Body of pancreas (tissue), 4 donors: ENCODE measurements around the gene ATP5PD. TPM values are rescaled to one million over a fixed set of nuclear protein-coding genes. Genes with fewer than 3 reads are reported as not detected.

Source experiments
- ATAC-seq: fragments of 150-250 bp; one replicate; pipeline ENCODE4 v1.9.1; 2016
- DNase-seq, 4 donors: peaks; one replicate each; pipeline ENCODE4 v3.0.0-alpha.2; 2019
- H3K27ac ChIP-seq, 4 donors: fragments of 200-600 bp; sonication (generic); 1 replicate in 3 of 4; 2 replicates in 1 of 4; pipeline versions ENCODE4 v1.5.1 to v1.6.1; 2016 to 2019; ENCODE audit warnings: mild to moderate bottlenecking in 1 of 4, mixed read lengths in 1 of 4, moderate library complexity in 1 of 4
- H3K27me3 ChIP-seq, 2 donors: fragments of 200-600 bp; sonication (generic); one replicate each; pipeline ENCODE4 v1.6.0; 2016; ENCODE audit warnings: mild to moderate bottlenecking in 1 of 2
- H3K36me3 ChIP-seq, 2 donors: fragments of 200-600 bp; sonication (generic); replicated peaks in 1 of 2; 2 replicates each; pipeline ENCODE4 v1.5.1; 2016; ENCODE audit warnings: low read depth in 2 of 2; ENCODE audit not compliant: insufficient read depth in 1 of 2
- H3K4me1 ChIP-seq: fragments of 200-600 bp; sonication (generic); one replicate; pipeline ENCODE4 v1.6.0; 2016
- H3K4me3 ChIP-seq, 2 donors: fragments of 200-600 bp; sonication (generic); 1 replicate in 1 of 2; 2 replicates in 1 of 2; pipeline ENCODE4 v1.5.1; 2016 to 2019
- H3K9me3 ChIP-seq, 3 donors: fragments of 200-600 bp; sonication (generic); 1 replicate in 2 of 3; 2 replicates in 1 of 3; pipeline ENCODE4 v1.5.1; 2016
- POLR2A ChIP-seq, 3 donors: fragments of 450-650 bp; IDR thresholded peaks; one replicate each; pipeline ENCODE4 v1.6.1; 2016; ENCODE audit warnings: antibody characterized with exemption in 3 of 3, mild to moderate bottlenecking in 2 of 3
- WGBS, 2 donors: methylation state at CpG; one replicate each; pipeline ENCODE4 v1.1.5; 2017; 5-methylcytosine and 5-hydroxymethylcytosine counted together
- intact Hi-C: fragments of 100-400 bp; cut with DNase I; formaldehyde crosslinking; loops from one replicate; pipeline ENCODE4 v1.15.1; 2023
- total RNA-seq, 2 donors: library from RNA; depleted of rRNA; stranded (reverse); fragments of >200 nt; gene quantifications; one replicate each; pipeline ENCODE4 v1.1.0, GENCODE V29; 2016
- TF ChIP-seq, protein P1 (sequence below), 7 experiments: fragments of 450-650 bp in 4 of 7; fragments of 200-600 bp in 3 of 7; sonication (generic) in 3 of 7; IDR thresholded peaks; one replicate each; pipeline ENCODE4 v1.5.1; 2016 to 2019; ENCODE audit warnings: antibody characterized with exemption in 7 of 7

The ATP5PD gene
- total RNA-seq, 2 donors from 2014 or later = 105 to 131 TPM

DNA sequence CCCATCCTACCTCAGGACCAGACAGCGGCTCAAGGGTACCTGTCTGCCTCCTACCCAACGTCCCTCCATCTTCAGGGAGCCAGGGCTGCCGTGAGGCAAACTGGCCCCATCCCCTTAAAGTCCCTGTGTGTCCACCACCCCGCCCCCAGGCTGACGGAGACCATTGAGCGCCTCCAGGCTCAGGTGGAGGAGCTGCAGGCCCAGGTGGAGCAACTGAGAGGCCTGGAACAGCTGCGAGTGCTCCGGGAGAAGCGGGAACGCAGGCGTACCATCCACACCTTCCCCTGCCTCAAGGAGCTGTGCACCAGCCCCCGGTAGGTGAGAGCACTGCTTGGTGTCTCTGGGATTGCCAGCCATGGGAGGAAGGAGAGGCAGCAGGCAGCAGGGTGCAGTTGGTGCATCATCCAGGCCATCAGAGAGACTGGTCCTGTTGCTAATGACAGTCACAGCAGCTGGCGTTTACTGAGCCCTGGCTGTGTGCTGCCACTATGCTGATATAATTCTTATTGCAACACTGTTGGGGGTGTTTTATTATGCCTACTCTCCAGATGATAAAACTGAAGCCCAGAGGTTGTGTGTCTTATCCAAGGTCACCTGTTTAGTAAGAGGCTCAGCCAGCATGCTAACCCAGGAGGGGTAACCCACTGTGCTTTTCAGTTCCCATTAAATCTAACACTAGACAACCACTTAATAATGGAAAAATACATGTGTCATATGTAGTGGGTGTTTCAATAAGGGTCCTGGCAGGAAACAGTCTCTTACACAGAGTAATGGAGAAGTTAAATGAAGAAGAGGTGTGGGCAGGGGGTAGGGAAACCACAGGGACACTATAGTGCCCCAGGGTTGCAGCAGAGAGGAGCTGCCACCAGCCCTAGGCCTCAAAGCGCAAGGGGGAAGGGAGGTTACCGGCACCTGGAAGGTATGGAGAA is 44.6 kb downstream of the ATP5PD start:
- DNase-seq (no peak), ATAC-seq (no peak)
- no peak overlapping the region for H3K27ac ChIP-seq
- intact Hi-C loops = no loop called here
- H3K4me1 ChIP-seq = no peaks in the 10 kb centered on the region
- H3K27me3 ChIP-seq = no peaks in the 10 kb centered on the region
- TF ChIP-seq, protein P1, sequence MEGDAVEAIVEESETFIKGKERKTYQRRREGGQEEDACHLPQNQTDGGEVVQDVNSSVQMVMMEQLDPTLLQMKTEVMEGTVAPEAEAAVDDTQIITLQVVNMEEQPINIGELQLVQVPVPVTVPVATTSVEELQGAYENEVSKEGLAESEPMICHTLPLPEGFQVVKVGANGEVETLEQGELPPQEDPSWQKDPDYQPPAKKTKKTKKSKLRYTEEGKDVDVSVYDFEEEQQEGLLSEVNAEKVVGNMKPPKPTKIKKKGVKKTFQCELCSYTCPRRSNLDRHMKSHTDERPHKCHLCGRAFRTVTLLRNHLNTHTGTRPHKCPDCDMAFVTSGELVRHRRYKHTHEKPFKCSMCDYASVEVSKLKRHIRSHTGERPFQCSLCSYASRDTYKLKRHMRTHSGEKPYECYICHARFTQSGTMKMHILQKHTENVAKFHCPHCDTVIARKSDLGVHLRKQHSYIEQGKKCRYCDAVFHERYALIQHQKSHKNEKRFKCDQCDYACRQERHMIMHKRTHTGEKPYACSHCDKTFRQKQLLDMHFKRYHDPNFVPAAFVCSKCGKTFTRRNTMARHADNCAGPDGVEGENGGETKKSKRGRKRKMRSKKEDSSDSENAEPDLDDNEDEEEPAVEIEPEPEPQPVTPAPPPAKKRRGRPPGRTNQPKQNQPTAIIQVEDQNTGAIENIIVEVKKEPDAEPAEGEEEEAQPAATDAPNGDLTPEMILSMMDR (IDR thresholded peaks at IDR 0.05) = no peak
- TF ChIP-seq POLR2A (IDR thresholded peaks at IDR 0.05) = no peak
- no peaks in the 10 kb centered on the region for H3K9me3 ChIP-seq
- WGBS, 2 donors = 83 to 84% methylated on average over 9 to 15 of the region's 15 CpGs
- no peaks in the 10 kb centered on the region for H3K36me3 ChIP-seq
- H3K4me3 ChIP-seq = no peak overlapping the region

GRCh38 chr17:74999523-74999922 is 47.2 kb downstream of the ATP5PD start:
- DNase-seq = no peak
- H3K4me3 ChIP-seq = no peak overlapping the region
- intact Hi-C loops = no loop called here
- H3K27me3 ChIP-seq = no peaks in the 10 kb centered on the region
- ATAC-seq = no peak
- no peak overlapping the region for H3K27ac ChIP-seq
- no peaks in the 10 kb centered on the region for H3K9me3 ChIP-seq
- no peak for TF ChIP-seq POLR2A (IDR thresholded peaks at IDR 0.05)
- TF ChIP-seq, protein P1 (IDR thresholded peaks at IDR 0.05) = no peak
- H3K36me3 ChIP-seq = no peaks in the 10 kb centered on the region
- WGBS, 2 donors = 73 to 74% methylated on average over 3 to 4 of the region's 4 CpGs
- peaks cover 16% of the 10 kb centered on the region for H3K4me1 ChIP-seq

GRCh38 chr17:74998783-74999182 is 48.0 kb downstream of the ATP5PD start:
- ATAC-seq (no peak), DNase-seq (no peak)
- TF ChIP-seq, protein P1 (IDR thresholded peaks at IDR 0.05) = no peak
- TF ChIP-seq POLR2A (IDR thresholded peaks at IDR 0.05) = no peak
- WGBS, 2 donors = 82 to 83% methylated on average over 6 of the region's 6 CpGs
- Histone ChIP-seq H3K4me1 (peaks cover 23% of the 10 kb centered on the region), H3K27me3 (no peaks in the 10 kb centered on the region), H3K4me3 (no peak overlapping the region), H3K9me3 (no peaks in the 10 kb centered on the region), H3K27ac (no peak overlapping the region), H3K36me3 (no peaks in the 10 kb centered on the region)
- intact Hi-C loops = no loop called here

- peaks cover 46% of the 10 kb centered on the region for H3K4me1 ChIP-seq
- TF ChIP-seq, protein P1 (IDR thresholded peaks at IDR 0.05) = no peak
- ATAC-seq = no peak
- H3K27ac ChIP-seq = peak overlapping the region in 3 of 4 donors; percentile 5 to 88 (median 85)
- no peak overlapping the region for H3K4me3 ChIP-seq
- intact Hi-C loops = no loop called here
- no peaks in the 10 kb centered on the region for H3K27me3 ChIP-seq
- DNase-seq = peak in 1 of 4 donors; percentile 15
- H3K36me3 ChIP-seq = no peaks in the 10 kb centered on the region
- WGBS, 2 donors = 41 to 43% methylated on average over 5 of the region's 5 CpGs
- H3K9me3 ChIP-seq = no peaks in the 10 kb centered on the region
These were observed 50.9 kb downstream of the ATP5PD start for GRCh38 chr17:74995847-74996246.
